Lung (tissue), 12 donors: ENCODE results near the gene SPECC1. TPM values are rescaled to one million over a fixed set of nuclear protein-coding genes. Genes with fewer than 3 reads are reported as not detected.

Source experiments
- ATAC-seq: fragments of 200-7000 bp; cut with Tn5 transposase; one replicate; pipeline ENCODE4 v1.9.1; 2020; ENCODE audit warnings: moderate number of reproducible peaks; ENCODE audit not compliant: insufficient read depth, low FRiP score
- DNase-seq, 3 donors: peaks; one replicate each; pipeline ENCODE4 v3.0.0-alpha.2; 2013 to 2017
- H3K27ac ChIP-seq, 2 donors: one replicate each; pipeline ENCODE4 v1.5.1; 2013; ENCODE audit warnings: mild to moderate bottlenecking in 2 of 2, moderate library complexity in 2 of 2, control low read depth in 1 of 2, inconsistent platforms in 1 of 2, low read depth in 1 of 2, low read length in 1 of 2
- H3K27me3 ChIP-seq, 3 donors: one replicate each; pipeline ENCODE4 v1.5.1; 2013; ENCODE audit warnings: low read length in 2 of 3; ENCODE audit not compliant: control insufficient read depth in 3 of 3, insufficient read depth in 3 of 3
- H3K36me3 ChIP-seq, 4 donors: one replicate each; pipeline ENCODE4 v1.5.1; 2013; ENCODE audit warnings: low read length in 4 of 4, mild to moderate bottlenecking in 1 of 4, moderate library complexity in 1 of 4; ENCODE audit not compliant: control insufficient read depth in 4 of 4, insufficient read depth in 4 of 4
- H3K4me1 ChIP-seq, 5 donors: one replicate each; pipeline ENCODE4 v1.5.1; 2013; ENCODE audit warnings: low read length in 5 of 5, mild to moderate bottlenecking in 2 of 5, moderate library complexity in 1 of 5; ENCODE audit not compliant: control insufficient read depth in 5 of 5, insufficient read depth in 5 of 5
- H3K4me3 ChIP-seq: one replicate; pipeline ENCODE4 v1.5.1; 2013; ENCODE audit warnings: mild to moderate bottlenecking, control low read depth, moderate library complexity
- H3K9ac ChIP-seq, 2 donors: one replicate each; pipeline ENCODE4 v1.5.1; 2013; ENCODE audit warnings: low read length in 2 of 2, control low read depth in 1 of 2; ENCODE audit not compliant: insufficient read depth in 1 of 2
- H3K9me3 ChIP-seq, 4 donors: one replicate each; pipeline ENCODE4 v1.5.1; 2013; ENCODE audit warnings: low read length in 3 of 4, mild to moderate bottlenecking in 1 of 4, moderate library complexity in 1 of 4; ENCODE audit not compliant: control insufficient read depth in 4 of 4, insufficient read depth in 3 of 4
- CTCF ChIP-seq: IDR thresholded peaks from 2 replicates; pipeline ENCODE4 v1.5.1; 2012; ENCODE audit warnings: mild to moderate bottlenecking; ENCODE audit errors: control extremely low read depth, extremely low read depth
- WGBS, 2 donors: extraction: QIAGEN DNeasy Blood & Tissue Kit; methylation state at CpG; one replicate each; pipeline ENCODE4 v1.1.7; 2013; 5-methylcytosine and 5-hydroxymethylcytosine counted together
- polyA plus RNA-seq, 2 donors: library from polyadenylated mRNA; stranded (reverse); fragments of 200-250 nt; gene quantifications; one replicate each; pipeline ENCODE4 v1.2.1, GENCODE V29; 2013
- total RNA-seq, 2 donors: library from RNA; depleted of rRNA in 1 of 2; stranded (reverse); fragments of >200 nt in 1 of 2; gene quantifications; one replicate each; pipeline ENCODE4 v1.2.1, GENCODE V29; 2014 to 2021
- donor health status: control.
- donor health status: control.
- donor health status: Bipolar disorder and iron deficiency.
- donor health status: healthy.
- donor health status: DM: yes; HTN: yes; CAD: no.

The SPECC1 gene
- total and polyA plus RNA-seq, 4 donors = 8.8 to 27.1 (median 14.7) TPM

GRCh38 chr17:20077978-20078685, 69.0 kb downstream of the SPECC1 start:
- no peaks in the 10 kb centered on the region for H3K9me3 ChIP-seq
- no peak overlapping the region for H3K27ac ChIP-seq
- no peak for DNase-seq
- peaks cover 0 to 15% (median 0%) of the 10 kb centered on the region in 5 donors for H3K4me1 ChIP-seq
- H3K27me3 ChIP-seq = peaks cover 0 to 3% (median 2%) of the 10 kb centered on the region in 3 donors
- no peak for ATAC-seq
- no peaks in the 10 kb centered on the region for H3K36me3 ChIP-seq
- 62 to 65% methylated on average over 3 of the region's 3 CpGs for WGBS, 2 donors
- no peak overlapping the region for H3K9ac ChIP-seq
- TF ChIP-seq CTCF = no peak
- H3K4me3 ChIP-seq = no peak overlapping the region

GRCh38 chr17:20080513-20080912, 71.4 kb downstream of the SPECC1 start:
- H3K4me3 ChIP-seq = no peak overlapping the region
- ATAC-seq = no peak
- H3K4me1 ChIP-seq = no peaks in the 10 kb centered on the region
- no peak for TF ChIP-seq CTCF
- H3K27ac ChIP-seq = no peak overlapping the region
- no peaks in the 10 kb centered on the region for H3K36me3 ChIP-seq
- no peak for DNase-seq
- peaks cover 0 to 2% (median 0%) of the 10 kb centered on the region in 3 donors for H3K27me3 ChIP-seq
- no peak overlapping the region for H3K9ac ChIP-seq
- H3K9me3 ChIP-seq = no peaks in the 10 kb centered on the region
- 86 to 93% methylated on average over 10 of the region's 10 CpGs for WGBS, 2 donors

GRCh38 chr17:20083156-20083859, 74.1 kb downstream of the SPECC1 start:
- Histone ChIP-seq H3K27ac (no peak overlapping the region), H3K4me3 (no peak overlapping the region), H3K4me1 (no peaks in the 10 kb centered on the region), H3K9ac (no peak overlapping the region), H3K9me3 (no peaks in the 10 kb centered on the region), H3K36me3 (no peaks in the 10 kb centered on the region), H3K27me3 (peaks cover 0 to 2% (median 0%) of the 10 kb centered on the region in 3 donors)
- DNase-seq (no peak), ATAC-seq (no peak)
- 94 to 98% methylated on average over 3 of the region's 3 CpGs for WGBS, 2 donors
- TF ChIP-seq CTCF = no peak
